NK-92 treated with Interleukin-12 subunit alpha and Interleukin-12 subunit beta, amount 100 ng/mL, for 24 hours (cell line): ENCODE measurements around the gene GRIK3.
"Not testable (repeated sequence)": the region's sequence is repeated elsewhere in the genome, so short reads cannot be mapped to it uniquely, and the experiment has no call there.

ENCODE experiments used
- DNase-seq: peaks from one replicate; lab custom pipeline; 2025; lab: John Stamatoyannopoulos, UW

The GRIK3 gene

GRCh38 chr1:36783475-36783874, 250.8 kb downstream of the GRIK3 start:
- DNase-seq: no peak

DNA sequence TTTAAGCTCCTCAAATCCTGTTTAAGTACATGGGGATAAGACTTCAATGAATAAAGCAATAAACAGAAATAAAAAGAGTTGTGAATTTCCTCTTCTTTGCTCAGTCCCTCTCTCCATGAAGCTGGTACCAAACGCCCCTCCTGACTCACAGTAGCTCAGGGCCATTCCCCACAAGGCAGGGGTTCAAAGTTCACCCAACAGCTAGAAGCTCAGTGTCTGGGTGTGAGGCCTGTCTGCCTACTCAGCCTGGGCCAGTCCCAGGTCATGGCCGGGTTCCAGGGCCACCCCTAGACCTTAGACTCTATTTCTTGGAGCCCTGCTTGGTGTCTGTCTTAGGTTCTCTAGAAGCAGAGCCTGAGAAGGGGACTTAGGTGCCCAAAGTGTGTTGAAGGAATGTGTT, 251.5 kb downstream of the GRIK3 start:
- no peak for DNase-seq

DNA sequence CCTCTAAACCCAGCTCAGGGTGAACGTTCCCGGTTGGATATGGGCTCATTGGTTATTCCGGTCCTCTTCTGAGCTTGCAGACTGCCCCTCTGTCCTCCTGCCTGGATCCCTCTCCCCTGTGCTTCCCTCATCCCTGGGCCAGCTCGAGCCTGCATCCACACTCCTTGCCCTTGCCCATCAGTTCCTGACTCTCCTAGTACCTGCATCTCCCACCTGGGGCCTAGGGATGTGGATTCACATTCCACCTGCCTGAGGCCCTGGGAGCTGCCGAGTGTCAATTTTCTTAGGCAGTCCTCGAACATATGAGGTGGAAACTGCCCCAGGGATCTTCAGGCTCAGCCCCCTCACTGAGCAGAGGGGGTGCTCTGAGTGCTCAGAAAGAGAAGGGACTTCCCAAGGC, 252.2 kb downstream of the GRIK3 start:
- no peak for DNase-seq

- no peak for DNase-seq
Observed at GRCh38 chr1:36781098-36781497, 253.2 kb downstream of the GRIK3 start.

- DNase-seq: no peak
Observed at GRCh38 chr1:36778740-36779139, 255.6 kb downstream of the GRIK3 start.

DNA sequence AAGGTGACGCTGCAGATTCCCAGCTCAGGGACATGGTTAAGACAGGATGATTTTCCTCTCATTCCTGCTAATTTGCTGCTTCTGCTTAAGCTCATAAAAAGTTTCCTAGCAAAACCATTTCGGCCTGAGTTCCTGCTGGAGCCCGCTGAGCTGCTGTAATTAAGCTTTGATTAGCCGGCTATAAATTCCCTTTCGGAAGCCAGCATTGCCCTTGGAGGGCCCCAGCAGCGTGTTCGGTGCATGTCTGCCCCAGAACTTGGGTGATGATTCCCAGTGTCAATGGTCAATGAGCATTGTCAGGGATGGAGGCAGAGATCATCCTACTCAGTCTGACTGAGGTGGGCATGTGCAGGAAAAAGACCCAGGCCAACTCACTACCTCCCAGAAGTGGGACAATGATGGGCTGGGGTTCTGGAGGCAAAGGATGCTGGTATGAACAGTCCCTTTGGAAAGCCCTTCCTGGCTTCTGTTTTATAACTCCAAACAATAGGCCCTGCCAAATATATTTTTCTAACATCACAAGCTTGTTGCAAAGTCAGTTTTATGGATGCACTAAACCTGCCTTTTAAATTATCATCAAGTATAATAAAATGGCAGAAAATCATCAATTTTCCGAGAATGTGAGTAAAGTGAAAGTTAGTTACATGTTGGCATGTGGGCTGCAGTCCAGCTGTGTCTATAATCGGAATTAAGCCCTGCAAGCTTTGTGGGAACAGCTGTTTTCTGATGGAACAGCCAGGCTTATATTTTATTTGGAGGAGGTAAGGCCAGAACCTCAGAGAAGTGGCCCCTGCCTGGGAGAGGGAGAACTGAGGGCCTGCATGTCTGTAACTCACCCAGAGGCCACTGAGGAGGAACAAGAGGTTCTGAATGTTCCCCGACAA, 257.1 kb downstream of the GRIK3 start:
- no peak for DNase-seq

GRCh38 chr1:36776256-36776655, 258.1 kb downstream of the GRIK3 start:
- no peak for DNase-seq

DNA sequence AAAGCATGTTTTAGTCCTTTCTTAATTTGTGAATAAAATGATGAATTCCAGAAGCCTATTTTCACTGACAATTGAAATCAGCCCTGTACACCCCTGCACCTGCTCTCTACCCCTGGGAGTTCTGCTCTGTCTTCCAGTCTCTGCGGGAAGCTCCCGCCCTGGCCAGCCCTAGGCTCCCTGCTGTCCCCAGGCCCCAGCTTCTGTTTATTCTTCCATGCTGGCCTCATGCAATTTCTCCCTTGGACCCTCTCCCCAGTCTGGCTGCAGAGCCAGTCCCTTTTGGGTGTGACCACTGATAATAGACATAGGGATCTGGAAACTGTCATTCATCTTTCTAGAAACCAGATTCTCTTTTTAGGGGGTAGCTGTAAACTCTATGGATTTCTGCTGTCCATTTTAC, 258.6 kb downstream of the GRIK3 start:
- no peak for DNase-seq

DNA sequence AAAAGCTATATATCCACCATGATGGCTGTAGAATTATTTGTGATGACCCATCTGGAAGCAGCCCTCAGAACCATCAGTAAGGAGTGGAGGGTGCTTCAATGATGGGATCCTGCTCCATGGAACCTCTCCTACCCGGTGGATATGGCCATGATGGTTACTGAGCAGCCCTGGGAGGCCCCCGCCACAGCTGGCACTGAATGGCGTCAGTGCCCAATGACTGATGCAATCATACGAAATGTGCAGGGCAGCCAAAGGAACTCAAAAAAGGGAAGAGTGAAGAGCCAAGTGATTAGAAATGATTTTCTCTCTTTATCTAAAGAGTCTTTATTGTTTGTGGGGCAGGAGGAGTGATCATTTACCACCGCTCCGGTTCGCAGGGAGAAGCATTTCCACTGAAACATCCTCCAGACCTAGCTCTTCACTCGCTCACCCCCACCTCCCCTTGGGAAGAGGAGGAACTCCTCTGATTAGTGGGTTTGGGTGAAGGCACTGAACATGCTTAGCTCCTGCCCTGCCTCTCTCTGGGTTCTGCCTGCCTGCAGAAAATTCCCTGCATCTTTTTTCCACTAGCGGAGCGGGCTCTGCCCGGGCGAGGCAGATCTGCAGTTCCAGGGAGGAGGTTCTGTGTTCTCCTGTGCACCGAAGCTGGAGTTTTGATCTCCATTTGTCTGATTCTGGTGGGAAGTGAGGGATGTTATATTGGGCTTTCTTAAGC, 260.3 kb downstream of the GRIK3 start:
- DNase-seq: no peak

GRCh38 chr1:36772647-36773495, 261.4 kb downstream of the GRIK3 start:
- DNase-seq: no peak

DNA sequence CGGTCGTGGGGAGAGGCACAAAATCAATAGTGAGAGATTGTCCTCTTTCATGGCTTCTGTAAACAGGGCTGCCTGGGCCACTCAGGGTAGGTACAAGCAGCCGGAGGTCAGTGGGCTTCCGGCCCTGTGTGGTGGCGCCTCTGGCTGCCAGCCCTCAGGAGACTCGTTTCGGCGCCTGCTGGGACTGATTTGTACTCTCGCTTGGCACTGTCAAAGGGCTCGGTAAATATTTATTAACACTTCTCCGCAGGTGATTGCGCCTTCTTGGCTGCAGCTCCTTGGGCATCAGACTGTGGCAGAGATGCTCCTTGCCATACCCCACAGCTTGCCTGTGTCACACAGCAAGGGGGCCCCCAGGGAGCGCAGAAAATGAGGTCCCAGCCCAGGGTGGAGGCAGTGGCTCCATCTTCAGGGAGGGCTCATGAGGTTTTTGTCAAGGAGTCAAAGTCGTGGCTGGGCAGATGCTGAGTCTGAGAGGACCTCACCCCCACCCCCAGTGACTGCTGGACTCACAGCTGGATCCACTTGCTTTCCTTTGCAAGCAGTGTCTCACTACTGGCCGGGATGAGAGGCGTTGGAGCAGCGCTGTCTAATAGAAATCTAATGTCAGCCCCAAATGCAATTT, 262.5 kb downstream of the GRIK3 start:
- DNase-seq: no peak

GRCh38 chr1:36771240-36771639, 263.1 kb downstream of the GRIK3 start:
- DNase-seq: no peak

GRCh38 chr1:36769886-36770830, 264.2 kb downstream of the GRIK3 start:
- no peak for DNase-seq

DNA sequence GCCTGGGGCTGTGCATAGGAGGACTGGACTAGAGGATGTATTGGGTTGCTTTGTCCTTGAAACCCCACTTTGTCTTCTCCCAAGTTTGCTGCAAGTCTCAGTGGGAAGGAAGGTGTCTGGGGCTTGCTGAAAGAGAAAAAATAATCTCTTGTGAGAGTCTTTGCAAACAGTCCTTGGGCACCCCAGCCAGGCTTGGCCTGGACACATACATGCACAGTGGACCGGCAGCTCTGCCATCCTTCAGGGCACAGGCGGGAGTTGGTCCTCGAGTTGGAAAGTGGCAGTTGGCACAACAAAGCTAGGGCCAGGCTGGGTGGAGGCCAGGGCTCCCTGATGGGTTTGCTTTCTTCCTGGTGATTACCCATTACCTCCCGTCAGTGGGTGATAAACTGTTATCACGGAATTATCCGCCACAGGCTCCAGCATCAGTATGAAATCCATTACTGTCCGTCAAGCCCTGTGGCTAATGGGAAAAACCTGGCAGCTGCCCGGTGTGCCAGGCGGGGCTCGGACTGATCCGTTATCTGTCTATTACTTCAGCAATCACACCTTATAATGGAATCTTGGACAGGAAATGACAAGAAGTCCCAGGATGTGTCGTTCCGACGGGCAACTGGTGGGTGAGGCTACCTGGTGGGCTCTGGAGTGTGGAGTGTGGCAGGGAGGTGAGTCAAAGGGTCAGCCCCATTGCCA, 265.7 kb downstream of the GRIK3 start:
- no peak for DNase-seq

DNA sequence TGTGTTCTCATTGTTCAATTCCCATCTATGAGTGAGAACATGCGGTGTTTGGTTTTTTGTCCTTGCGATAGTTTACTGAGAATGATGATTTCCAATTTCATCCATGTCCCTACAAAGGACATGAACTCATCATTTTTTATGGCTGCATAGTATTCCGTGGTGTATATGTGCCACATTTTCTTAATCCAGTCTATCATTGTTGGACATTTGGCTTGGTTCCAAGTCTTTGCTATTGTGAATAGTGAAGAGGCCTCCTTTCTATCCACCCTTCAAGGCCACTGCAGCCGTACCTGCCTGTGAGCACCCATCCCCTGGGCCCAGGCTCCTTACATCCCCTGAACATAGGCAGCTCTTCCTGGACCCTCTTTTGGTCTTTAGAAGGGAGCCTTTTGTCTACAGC, 266.9 kb downstream of the GRIK3 start:
- DNase-seq: not testable (repeated sequence)

DNA sequence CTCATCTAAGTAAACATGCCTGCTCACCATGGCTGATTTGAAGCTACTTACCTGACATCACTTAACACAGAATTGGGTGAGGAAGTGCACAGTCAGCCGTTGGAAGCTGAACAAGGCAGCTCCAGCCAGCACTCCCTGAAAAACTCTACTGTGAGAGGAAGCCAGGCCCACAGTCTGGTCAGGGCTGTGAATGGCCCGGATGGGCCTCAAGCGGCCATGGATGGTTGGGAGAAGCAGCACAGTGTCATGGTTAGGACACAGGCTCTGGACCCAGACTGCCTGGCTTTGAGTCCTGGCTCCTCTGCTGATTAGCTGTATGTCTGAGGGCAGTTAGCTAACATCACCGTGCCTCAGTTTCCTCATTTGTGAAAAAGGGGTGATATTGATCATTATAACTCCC, 267.8 kb downstream of the GRIK3 start:
- no peak for DNase-seq

DNA sequence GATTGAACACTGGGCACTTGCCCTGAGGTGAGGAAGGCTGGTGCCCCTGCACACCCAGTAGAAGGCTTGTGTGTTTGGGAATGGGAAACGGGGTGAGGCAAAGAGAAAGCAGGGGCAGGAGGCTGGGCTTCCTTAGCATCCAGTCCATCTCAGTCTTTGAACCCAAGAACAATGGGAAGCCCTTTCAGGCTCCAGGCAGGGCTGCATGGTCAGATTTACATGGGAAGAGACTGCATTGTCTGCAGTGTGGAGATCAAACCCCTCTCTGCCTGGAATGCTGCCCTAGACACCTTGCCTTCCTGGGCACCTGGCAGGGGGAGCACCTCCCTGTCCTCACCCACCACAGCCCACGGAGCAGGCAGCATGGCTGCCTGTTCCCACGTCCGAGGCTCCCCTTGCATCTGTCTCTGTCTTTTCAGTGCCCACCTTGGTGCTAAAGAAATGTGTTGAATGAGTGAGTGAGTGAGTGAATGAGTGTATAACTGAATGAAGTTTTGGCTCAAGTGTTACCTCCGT, 268.5 kb downstream of the GRIK3 start:
- DNase-seq: no peak

DNA sequence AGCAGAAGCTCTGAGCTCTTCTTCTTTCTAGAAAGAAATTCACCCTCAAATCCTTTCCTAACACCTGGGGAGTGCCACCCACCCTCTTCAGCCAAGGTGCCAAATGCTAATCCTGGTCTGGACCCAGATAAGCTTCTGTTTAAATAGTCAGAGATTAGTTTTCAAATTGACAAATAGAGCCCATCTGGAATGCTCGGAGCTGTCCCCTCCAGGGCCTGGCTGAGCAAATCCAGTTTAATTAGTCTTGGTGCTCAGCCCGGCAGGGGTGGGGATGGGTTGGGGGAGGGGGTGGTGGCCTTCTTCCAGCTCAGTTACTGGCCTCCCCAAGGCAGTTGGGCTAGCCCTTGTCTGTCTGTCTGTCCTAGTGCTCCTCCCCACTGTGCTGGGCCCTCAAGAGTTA, 269.5 kb downstream of the GRIK3 start:
- no peak for DNase-seq

DNA sequence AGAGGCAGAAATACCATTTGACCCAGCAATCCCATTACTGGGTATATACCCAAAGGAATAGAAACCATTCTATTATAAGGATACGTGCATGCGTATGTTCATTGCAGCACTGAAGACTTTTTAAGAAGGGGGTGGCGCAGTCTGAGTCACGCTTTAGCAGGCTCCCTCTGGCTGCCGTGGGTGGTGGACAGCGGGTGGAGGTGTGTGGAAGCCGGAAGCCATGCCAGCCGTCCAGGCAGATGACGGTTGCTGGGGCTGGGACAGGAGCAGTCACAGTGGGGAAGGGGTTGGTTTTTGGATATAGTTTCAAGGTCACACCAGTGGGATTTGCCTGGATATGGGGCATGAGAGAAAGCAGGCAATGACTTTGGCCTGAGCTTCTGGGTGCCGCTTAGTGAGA, 270.5 kb downstream of the GRIK3 start:
- DNase-seq: no peak

GRCh38 chr1:36762174-36762573, 272.1 kb downstream of the GRIK3 start:
- DNase-seq: no peak
